Keratinocyte (primary cell): Measurements from ENCODE around the gene SLCO3A1.

ENCODE experiments used
- CTCF ChIP-seq, 3 experiments: IDR thresholded peaks in 1 of 3; conservative IDR thresholded peaks in 1 of 3; optimal IDR thresholded peaks in 1 of 3; 2 replicates in 2 of 3; 3 replicates in 1 of 3; pipeline versions ENCODE3 to v1.5.1; 2011; ENCODE audit warnings: low read length in 3 of 3, mild to moderate bottlenecking in 3 of 3, moderate library complexity in 2 of 3, control low read depth in 1 of 3, inconsistent platforms in 1 of 3; ENCODE audit not compliant: insufficient read depth in 2 of 3; ENCODE audit errors: extremely low read depth in 1 of 3
- EZH2 ChIP-seq: IDR thresholded peaks from one replicate; pipeline ENCODE4 v1.6.1; 2012; ENCODE audit warnings: inconsistent platforms, mild to moderate bottlenecking, low read length, moderate library complexity

- TF ChIP-seq CTCF (optimal IDR thresholded peaks at IDR 0.05 in 1 of 3, IDR thresholded peaks at IDR 0.05 in 1 of 3, conservative IDR thresholded peaks at IDR 0.05 in 1 of 3; ENCODE audit: extremely low read depth in 1 of 3, insufficient read depth in 2 of 3, low read length in 3 of 3) (no peak), EZH2 (no peak)
Observed at GRCh38 chr15:92047900-92048299, 194.4 kb downstream of the SLCO3A1 start.
